ENCODE measurements around the gene CANT1.
"Not testable (repeated sequence)": the region's sequence is repeated elsewhere in the genome, so short reads cannot be mapped to it uniquely, and the experiment has no call there.

The CANT1 gene

DNA sequence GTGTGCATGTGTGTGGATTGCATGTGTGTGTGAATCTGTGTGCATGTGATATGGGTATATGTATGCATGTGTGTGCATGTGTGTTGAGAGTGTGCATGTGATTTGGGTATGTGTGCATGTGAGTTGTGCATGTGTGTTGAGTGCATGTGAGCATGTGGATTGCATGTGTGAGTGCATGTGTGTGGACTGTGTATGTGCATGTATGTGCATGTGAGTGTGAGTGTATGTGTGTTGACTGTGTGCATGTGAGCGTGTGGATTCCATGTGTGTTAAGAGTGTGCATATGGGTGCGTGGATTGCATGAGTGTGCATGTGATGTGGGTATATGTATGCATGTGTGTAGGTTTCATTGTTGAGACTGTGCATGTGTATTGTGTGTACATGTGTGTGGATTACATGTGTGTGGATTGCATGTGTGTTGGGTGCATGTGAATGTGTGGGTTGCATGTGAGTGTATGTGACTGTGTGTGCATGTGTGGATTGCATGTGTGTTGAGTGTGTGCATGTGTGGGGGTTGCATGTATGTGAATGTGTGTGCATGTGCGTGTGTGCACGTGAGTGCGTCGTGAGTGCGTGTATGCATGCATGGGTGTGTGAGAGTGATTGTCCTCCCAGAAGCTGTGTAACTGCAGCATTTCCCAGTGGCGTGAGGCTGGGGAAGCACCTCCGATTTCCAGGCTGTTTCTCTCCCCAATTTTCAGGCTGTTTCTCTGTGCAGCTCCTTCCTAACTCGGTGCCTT lies 33.8 kb upstream of the CANT1 start:
- no peak for DNase-seq (ENCODE audit: low spot score)

DNA sequence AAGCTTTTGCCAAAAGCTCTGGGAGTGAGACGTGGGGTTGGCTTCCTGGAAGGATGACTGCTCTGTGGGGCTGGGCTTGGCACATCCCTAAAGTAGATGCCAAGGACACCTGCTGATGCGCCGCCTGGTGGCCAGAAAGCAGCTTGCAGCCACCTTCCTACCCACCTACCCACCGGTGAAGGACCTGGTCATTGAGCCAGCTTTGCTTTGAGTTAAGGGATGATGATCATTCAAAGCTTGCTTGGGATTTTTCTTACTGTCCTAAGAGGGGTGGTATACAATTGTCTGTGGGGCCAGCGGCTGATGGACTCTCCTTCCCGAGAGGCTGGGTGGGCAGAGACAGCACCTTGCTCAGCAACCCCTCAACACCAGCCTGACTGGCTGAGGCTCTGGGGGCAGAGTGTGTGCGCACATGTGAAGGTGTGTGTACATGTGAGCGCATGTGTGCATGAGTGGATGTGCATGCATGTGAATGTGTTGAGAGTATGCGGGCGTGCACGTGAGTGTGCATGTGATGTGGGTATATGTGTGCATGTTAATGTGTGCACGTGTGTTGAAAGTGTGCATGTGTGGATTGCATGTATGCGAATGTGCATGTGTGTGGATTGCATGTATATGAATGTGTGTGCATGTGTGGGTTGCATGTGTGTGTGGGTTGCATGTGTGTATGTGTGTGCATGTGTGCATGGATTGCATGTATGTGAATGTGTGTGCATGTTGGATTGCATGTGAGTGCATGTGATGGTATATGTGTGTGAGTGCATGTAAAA lies 33.0 kb upstream of the CANT1 start:
- DNase-seq (ENCODE audit: low spot score) = peak; percentile 55

DNA sequence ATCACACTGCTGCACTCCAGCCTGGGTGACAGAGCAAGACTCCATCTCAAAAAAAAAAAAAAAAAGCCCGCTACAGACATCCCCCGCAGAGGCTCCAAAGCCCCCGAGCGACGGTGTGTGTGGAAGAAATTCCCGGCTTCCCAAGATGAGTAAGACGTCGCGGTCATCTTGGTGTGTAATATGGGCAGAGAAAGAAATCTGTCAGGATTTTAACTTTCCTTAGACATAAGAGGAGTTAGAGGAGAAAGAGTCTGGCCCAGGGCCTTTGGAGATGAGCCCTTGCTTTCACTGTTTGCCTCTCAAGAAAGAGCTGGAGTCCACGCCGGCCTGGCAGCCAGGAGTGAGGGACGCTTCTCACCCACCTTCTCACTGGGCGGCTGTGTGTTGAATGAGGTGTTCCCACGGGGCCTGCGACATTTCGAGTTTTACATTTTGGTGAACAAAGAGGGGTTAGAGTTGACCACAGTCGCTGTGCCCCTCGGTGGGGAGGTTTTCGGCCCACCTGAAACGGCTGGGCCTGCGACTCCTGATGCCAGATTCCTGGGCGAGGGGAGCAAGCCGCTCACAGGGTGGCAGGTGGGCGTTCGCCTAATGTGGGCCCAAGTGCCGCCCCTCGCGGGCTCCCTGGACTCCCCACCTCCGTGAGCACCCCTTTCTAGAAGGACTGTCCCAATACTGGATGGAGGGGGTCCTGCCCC lies 32.3 kb upstream of the CANT1 start:
- DNase-seq (ENCODE audit: low spot score) = no peak

DNA sequence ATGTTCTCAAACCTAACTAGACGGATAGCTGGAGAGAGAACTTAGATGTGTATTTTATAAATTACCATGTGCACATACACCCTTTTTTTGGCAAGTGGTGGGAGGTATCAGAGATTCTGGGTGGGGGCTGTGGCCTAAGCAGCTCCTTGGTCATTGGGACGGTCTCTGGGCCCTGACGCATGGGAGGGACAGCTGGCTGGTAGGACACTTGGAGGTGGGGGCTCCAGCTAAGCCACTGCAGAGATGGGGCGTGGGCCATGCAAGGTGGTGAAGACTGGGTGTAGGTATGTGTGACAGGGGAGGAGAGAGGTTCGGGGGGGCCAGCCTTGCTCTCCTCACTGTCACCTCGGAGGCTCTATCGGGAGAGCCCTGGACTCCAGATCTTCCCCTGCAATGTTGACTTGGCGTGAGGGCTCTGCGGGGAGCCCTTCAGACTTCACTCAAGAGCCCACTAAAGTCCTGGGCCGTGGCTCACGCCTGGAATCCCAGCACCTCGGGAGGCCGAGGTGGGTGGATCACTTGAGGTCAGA lies 31.5 kb upstream of the CANT1 start:
- no peak for DNase-seq (ENCODE audit: low spot score)

DNA sequence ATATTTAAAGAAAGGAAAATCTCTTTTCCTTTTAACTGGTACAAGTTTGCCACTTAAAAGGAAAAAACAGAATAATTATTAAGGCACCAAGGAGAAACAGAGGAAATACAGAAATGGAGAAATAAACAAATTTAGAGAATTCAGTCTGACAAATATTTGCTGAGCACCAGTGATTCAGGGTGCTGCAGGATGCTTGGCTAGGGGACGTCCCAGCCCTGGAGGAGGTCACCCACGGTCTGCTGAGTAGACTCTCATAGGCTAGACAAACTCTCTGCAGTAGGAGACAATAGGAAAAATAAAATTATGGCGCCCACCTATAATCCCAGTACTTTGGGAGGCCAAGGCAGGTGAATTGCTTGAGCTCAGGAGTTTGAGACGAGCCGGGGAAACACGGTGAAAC lies 30.3 kb upstream of the CANT1 start:
- DNase-seq (ENCODE audit: low spot score) = no peak

DNA sequence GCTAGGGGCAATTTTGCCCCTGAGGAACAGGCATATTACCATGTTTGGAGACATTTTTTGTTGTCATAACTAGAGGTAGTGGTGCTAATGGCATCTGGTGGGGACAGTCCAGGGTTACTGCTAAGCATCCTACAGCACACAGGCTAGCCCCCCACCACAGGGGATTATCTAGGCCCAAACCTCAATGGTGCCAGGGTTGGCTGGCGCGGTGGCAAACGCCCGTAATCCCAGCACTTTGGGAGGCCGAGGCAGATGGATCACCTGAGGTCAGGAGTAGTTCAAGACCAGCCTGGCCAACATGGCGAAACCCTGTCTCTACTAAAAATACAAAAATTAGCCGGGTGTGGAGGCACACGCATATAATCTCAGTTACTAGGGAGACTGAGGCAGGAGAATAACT lies 29.6 kb upstream of the CANT1 start:
- DNase-seq (ENCODE audit: low spot score) = no peak

DNA sequence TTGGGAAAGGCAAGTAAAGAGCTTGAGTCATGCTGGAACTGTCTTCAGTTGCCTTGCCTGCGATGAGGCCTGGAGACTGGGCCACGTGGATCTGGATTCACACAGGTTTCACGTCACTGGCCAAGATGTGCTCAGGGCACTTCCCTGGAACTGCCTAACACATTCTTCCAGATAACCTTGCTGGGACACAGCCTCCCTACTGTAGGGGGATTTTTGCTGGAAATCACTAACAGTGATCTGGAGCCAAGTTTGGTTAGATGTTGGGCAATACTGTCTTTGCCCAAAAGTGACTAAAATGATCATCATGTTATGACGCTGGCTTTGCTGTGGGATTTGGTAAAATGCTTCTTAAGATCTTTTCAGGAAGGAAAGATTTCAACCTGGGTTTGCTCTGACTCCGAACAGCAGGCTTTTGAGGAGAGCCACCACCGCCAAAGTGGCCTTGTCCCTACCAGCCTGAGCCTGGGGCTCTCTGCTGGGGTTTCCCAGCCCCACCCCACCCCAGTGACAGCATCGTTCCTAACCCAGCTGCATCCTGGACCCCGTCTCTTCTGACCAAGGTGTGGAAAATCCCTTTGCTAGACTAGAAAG lies 29.1 kb upstream of the CANT1 start:
- no peak for DNase-seq (ENCODE audit: low spot score)

DNA sequence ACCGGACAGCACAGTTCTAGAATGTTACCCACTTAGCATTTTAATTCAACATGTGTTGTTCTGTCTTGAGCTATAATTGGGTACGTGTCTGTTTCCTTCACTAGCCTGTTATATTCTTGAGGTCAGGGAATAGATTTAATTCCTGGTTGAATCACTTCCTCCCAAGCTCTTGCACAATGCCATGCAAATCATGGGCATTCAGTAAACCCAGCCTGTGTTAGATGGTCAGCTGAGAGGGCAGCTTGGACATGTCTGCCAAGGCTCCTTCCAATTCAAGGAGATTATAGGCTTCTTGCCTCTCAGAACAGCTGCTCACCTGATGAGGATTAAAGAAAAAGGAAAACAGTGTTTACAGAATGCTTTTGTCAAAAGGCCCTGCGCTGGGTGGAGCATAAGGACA lies 27.0 kb upstream of the CANT1 start:
- DNase-seq (ENCODE audit: low spot score) = no peak

DNA sequence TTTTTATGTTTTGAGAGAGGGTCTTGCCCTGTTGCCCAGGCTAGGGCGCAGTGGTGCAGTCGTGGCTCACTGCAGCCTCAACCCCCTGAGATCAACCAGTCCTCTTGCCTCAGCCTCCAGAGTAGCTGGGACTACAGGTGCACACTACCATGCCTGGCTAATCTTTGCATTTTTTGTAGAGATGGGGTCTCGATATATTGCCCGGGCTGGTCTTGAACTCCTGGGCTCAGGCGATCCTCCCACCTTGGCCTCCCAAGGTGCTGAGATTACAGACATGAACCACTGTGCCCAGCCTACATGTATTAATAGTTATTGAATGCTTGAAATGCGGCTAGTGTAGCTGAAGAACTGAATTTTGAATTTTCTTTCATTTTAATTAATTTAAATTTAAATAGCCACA lies 26.6 kb upstream of the CANT1 start:
- DNase-seq (ENCODE audit: low spot score) = no peak

DNA sequence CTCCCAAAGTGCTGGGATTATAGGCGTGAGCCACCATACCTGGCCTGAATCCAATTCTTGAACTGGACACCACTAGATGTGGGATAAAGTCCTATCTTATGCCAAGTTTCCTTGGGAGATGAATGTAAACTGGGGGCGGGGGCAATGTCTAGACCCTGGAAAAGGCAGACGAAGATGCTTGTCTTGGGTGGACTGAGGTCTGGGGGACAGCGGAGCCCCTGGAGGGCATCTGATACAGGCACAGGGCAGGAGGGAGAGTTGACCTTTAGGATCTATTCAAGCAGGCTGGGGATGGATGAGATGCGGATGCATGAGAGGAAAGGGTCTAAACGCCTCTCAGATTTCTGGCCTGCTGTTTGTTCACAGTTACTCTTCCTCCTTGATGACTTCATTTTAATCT lies 26.1 kb upstream of the CANT1 start:
- DNase-seq (ENCODE audit: low spot score) = no peak

DNA sequence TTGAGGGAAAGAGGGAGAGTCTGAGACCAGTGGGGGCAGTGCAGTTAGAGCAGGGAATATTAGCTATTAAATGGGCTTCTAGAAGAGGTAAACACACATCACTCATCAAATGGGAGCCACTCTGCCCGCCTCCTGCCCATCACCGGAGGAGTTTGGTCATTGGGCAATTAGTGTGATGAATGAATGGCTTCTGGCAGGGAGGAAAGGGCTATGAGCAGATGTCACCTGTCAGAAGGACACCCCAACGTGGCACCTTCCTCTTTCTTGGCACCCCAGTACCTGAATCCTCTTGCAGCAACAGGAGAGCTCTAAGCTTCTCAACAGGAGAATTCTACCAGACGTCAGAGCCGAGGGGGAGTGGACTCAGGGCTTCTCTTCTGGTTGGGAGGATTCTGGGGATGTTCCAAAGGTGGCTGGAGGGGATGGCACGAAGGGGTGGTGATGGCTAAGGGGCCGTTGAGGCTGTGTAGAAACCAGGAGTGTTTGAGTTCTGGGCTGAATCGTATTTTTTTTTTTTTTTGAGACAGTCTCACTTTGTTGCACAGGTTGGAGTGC lies 25.4 kb upstream of the CANT1 start:
- no peak for DNase-seq (ENCODE audit: low spot score)

DNA sequence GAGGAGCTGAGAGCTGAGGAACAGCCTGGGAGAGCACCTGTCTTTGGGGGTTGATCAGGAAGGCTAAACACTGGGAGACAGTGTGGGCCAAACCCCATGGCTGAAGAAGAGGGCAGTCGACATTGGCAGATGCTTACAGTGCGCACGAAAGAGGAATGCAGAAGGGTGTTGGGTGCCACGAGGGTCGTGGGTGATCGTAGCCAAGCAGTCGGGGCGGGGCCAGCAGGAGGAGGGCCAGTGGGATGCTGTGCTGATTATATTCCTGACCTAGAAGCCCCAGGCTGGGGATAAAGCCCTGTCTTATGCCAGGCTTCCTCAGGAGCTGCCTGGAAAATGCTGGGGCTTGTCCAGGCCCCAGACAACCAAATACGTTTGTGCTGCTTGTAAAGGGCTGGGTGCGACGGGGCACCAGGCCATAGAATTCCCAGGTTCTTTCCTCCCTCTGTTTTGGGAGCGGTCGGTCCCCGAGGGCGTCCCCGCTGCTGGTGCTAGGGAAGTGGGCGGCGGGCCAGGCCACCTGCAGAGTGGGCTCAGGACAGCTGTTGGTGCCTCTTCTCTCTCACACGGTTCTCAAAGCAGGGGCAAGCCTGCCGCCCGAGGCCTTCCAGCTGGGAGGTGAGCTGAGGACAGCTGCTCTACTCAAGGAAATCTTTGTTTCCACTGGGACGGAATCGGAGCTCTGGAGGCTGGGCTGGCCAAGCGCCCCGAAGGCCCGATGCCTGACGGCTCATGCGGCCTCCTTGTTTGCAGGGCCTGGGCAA lies 24.4 kb upstream of the CANT1 start:
- no peak for DNase-seq (ENCODE audit: low spot score)

DNA sequence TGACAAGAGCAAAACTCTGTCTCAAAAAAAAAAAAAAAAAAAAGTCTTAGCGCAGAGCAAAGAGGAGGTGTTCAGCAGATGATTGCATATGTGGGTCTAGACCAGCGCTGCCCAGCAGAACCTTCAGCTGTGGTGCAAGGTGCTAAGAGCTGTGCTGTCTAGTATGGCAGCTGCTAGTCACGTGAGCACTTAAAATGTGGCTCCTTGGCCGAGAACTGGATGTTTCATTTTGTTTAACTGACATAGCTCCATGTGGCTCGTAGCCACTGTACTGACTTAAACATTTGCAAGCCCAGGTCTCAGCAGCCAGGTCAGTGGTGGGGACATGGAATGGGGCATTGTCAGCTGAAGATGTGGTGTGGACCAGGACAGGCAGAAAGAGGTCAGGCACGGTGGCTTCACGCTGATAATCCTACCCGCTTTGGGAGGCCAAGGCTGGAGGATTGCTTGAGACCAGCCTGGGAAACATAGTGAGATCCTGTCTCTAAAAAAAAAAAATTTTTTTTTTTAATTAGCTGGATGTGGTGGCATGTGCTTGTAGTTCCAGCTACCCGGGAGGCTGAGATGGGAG lies 23.6 kb upstream of the CANT1 start:
- no peak for DNase-seq (ENCODE audit: low spot score)

DNA sequence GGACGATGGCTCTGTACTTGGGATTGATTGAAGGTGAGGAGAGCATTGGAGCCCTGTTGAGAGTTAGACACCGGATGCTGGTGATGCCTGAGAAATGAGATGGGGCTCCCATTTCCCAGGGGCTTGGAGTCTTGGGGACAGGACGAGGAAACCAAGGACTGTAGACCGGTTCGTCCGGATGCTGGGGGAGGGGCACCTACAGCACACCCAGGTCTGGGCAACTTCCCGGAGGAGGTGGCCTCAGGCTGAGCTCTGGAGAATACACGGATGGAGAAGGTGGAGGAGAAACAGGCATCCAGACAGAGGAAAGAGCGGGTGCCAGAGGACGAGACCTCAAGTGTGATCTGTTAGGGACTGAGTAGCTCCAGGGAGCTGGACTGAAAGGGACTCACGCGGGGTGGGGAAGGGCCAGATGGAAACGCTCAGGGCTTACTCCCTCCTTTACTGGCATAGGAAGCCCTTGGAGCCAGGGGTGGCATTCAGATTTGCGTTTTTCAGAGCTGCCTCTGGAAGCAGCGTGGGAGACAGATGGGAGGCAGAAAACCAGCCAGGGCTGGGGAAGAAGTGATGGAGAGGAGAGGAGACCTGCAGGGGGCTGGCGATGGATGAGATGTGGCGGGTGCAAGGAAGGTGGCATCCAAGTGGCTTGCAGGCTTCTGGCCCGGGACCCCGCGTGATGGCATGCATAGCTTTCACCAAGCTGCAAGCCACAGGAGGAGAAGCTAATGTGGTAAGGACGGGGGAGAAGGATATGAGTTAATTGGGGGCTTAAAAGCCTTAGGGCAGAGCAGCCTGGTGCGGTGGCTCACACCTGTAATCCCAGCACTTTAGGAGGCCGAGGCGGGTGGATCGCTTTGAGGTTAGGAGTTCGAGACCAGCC lies 22.7 kb upstream of the CANT1 start:
- DNase-seq (ENCODE audit: low spot score) = no peak

DNA sequence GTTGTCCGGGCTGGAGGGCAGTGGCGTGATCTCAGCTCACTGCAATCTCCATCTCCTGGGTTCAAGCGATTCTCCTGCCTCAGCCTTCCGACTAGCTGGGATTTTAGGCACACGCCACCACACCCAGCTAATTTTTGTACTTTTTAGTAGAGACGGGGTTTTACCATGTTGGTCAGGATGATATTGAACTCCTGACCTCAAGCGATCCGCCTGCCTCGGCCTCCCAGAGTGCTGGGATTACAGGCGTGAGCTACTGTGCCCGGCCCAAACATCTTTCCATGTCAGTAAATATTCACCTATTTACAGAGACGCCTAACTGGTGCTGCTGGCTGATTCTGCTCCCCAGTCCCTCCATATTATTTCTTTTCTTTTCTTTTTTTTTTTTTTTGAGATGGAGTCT lies 21.1 kb upstream of the CANT1 start:
- DNase-seq (ENCODE audit: low spot score) = not testable (repeated sequence)

DNA sequence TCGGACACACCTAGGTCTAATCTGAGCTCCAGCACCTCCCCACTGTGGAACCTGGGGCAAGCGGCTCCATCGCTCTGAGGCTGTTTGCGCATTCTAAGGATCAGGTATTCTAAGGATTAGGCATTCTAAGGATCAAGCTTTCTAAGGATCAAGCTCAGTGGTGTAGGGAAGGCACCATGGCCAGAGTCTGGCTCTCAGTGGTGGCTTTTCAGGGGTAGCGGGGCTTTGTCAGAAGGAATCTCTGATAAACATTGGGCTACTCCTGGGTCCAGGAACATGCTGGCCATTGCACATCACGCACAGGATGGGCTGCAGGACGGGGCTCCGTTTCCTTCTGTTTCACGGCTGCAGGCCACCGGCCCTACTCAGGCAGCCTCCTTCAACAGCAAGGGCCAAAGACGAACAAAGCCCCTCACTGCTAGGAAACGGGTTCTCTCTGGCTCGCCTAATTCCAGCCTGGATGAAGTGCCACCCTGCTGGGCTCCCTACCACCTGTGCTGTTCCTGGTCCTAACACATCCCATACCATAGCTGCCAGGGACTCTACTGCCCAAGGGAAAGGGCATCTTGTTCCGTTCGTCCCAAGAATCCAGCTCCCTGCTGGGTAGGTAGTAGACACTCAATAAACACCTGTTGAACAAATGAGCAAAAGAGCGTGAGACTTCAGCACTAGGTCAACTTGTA lies 19.9 kb upstream of the CANT1 start:
- DNase-seq (ENCODE audit: low spot score) = no peak

DNA sequence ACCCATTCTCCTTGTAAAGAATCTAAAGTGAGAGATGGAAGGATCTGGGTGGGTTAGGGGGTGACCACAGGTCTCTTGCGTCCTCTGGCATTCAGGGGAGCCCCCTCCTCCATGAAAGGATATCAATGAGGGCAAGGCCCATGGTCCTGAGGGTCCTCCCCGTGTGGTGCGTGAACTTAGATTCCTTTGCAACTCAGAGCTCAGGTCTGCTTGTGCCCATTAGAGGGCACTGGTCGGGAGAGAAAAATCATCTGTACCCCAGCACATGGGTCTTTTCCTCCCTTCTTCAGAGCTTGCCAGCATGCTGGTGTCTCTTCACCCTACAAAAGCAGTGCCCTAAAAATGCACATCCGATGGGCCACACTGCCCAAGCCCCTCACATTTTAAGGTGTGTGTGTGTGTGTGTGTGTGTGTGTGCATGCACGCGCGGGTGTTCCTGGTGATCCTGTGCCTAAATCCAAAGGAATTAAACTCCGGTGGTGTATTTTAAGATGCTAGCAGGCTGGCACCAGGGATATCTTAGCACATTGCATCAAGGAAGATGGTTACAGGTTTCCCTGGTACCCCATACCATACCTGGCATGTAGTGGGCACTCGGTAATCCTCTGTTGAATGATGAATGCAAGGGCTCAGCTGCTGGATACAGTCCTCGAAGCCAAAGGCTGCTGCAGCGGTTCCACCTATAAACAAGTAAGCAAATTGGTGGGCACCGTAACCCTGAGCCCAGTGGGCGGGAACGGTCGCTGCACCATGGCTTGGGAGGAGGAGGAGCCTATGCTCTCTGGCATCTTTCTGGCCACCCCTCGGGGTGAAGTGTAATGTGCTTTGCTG lies 19.1 kb upstream of the CANT1 start:
- no peak for DNase-seq (ENCODE audit: low spot score)

DNA sequence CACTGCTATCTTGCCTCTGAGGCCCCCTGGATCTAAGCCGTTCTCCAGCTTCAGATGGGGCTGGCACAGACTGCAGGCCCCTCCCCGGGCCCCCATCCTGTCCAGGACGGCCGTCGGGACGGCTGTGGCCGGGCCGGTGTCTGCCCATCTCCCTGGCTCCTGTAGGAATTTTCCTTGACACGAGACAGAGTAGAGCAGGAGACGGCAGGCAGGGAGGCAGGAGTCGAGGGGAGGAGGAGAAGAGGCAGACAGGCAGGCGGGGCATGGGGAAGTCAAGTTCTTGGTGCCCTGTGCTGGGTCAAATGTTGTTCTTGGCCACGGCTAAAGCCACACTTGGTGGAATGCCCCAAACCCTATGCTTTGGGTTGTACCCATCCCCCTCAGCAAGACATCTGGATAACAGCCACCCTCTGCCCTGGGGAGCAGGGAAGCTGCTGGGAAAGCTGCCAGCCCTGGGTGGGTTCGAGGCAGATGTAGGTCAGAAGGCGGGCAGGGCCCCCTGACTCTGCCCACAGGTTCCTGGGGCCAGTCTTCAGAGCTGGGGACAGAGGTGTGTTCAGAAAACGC lies 18.4 kb upstream of the CANT1 start:
- DNase-seq (ENCODE audit: low spot score) = no peak
